ENCODE measurements around the gene ZACN.

DNA sequence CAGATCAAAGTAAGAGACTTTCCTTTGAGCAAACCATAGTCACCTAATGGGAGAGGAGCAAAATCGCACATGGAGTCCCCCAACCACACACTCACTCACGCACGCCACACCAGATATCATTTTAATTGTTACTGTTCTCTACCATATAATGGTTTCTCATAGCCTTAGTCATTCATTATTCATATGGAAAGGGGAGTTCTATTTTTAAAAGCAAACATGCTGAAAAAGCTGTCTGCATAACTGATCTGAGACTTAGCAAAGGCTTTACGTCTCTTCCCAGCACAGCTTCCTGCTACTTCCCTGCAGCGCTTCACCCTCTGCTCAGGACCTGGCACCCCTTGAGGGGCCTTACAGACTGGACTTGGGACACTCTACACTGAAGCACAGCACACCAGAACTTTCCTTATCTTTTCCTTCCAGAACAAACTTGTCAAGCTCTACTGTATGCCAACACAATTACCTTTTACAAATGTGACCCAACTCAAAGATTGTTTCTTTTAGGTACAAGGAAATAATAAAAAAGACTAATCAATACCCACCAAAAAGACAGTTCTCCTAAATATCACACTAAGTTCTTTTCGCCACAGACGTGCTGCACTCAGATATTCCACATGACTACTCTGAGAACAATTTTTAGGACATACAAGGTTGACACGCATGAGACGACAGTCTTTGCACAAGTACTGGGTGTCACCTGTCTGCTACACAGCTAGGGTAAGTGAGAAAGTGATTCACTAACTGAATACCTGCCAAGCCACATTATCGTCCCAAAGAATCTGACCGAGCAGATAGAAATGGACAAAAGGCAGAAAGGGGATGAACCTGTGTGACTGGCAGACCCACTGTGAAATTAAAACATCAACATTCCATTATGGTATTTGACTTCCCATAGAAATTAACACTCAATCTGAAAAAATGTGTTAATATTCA, 28.2 kb upstream of the ZACN start:
- peak in 1 of 2 donors; percentile 42 for TF ChIP-seq POLR2A (IDR thresholded peaks at IDR 0.05)
- TF ChIP-seq, protein P1, sequence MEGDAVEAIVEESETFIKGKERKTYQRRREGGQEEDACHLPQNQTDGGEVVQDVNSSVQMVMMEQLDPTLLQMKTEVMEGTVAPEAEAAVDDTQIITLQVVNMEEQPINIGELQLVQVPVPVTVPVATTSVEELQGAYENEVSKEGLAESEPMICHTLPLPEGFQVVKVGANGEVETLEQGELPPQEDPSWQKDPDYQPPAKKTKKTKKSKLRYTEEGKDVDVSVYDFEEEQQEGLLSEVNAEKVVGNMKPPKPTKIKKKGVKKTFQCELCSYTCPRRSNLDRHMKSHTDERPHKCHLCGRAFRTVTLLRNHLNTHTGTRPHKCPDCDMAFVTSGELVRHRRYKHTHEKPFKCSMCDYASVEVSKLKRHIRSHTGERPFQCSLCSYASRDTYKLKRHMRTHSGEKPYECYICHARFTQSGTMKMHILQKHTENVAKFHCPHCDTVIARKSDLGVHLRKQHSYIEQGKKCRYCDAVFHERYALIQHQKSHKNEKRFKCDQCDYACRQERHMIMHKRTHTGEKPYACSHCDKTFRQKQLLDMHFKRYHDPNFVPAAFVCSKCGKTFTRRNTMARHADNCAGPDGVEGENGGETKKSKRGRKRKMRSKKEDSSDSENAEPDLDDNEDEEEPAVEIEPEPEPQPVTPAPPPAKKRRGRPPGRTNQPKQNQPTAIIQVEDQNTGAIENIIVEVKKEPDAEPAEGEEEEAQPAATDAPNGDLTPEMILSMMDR (IDR thresholded peaks at IDR 0.05), result no peak
